OCI-LY1 (cell line): ENCODE measurements around the gene MPC2.

Experiments used
- H2AFZ ChIP-seq: fragments of 200-600 bp; sonication (generic), shearing (Covaris generic); 2 replicates; pipeline ENCODE4 v1.6.0; 2014; ENCODE audit warnings: antibody characterized with exemption, mild to moderate bottlenecking, low read length
- H3F3A ChIP-seq: fragments of 200-600 bp; sonication (generic), shearing (Covaris generic); 2 replicates; pipeline ENCODE4 v1.6.0; 2014; ENCODE audit warnings: mild to moderate bottlenecking, antibody characterized with exemption, low read length, moderate library complexity; ENCODE audit not compliant: insufficient read depth
- H3K27ac ChIP-seq: fragments of 200-600 bp; sonication (generic); 2 replicates; pipeline ENCODE4 v1.5.1; 2014; ENCODE audit warnings: low read length, mixed run types, mild to moderate bottlenecking, low read depth; ENCODE audit not compliant: poor library complexity, severe bottlenecking
- H3K27me3 ChIP-seq: fragments of 200-600 bp; sonication (generic); 2 replicates; pipeline ENCODE4 v1.6.0; 2014; ENCODE audit warnings: antibody characterized with exemption, mild to moderate bottlenecking, low read length, moderate library complexity; ENCODE audit not compliant: insufficient read depth
- H3K36me3 ChIP-seq: fragments of 200-600 bp; sonication (generic); 2 replicates; pipeline ENCODE4 v1.6.1; 2014; ENCODE audit warnings: mild to moderate bottlenecking, antibody characterized with exemption, low read length, moderate library complexity, mixed read lengths; ENCODE audit not compliant: insufficient read depth
- H3K4me1 ChIP-seq: fragments of 200-600 bp; sonication (generic); 2 replicates; pipeline ENCODE4 v1.5.1; 2014; ENCODE audit warnings: mild to moderate bottlenecking, low read length, moderate library complexity; ENCODE audit not compliant: insufficient read depth, severe bottlenecking
- H3K4me2 ChIP-seq: fragments of 200-600 bp; sonication (generic), shearing (Covaris generic); 2 replicates; pipeline ENCODE4 v1.6.1; 2014; ENCODE audit warnings: low read length
- H3K4me3 ChIP-seq: fragments of 200-600 bp; sonication (generic); 2 replicates; pipeline ENCODE4 v1.5.1; 2014; ENCODE audit warnings: low read length, low read depth, mild to moderate bottlenecking, mixed read lengths; ENCODE audit not compliant: poor library complexity, severe bottlenecking
- H3K79me2 ChIP-seq: fragments of 200-600 bp; shearing (Covaris generic); 2 replicates; pipeline ENCODE4 v1.6.1; 2016; ENCODE audit warnings: mixed run types, low read length, mixed read lengths; ENCODE audit not compliant: insufficient read depth
- H3K9ac ChIP-seq: fragments of 200-600 bp; sonication (generic), shearing (Covaris generic); 2 replicates; pipeline ENCODE4 v1.6.1; 2014; ENCODE audit warnings: mild to moderate bottlenecking, low read length, mixed read lengths
- H3K9me2 ChIP-seq: fragments of 200-600 bp; sonication (generic), shearing (Covaris generic); 2 replicates; pipeline ENCODE4 v1.6.1; 2014; ENCODE audit warnings: low read depth, mild to moderate bottlenecking, low read length, mixed read lengths
- H3K9me3 ChIP-seq: fragments of 200-600 bp; shearing (Covaris generic); 2 replicates; pipeline ENCODE4 v1.6.1; 2014; ENCODE audit warnings: low read length, mixed read lengths
- H4K20me1 ChIP-seq: fragments of 200-600 bp; sonication (generic), shearing (Covaris generic); 2 replicates; pipeline ENCODE4 v1.6.0; 2016; ENCODE audit warnings: mild to moderate bottlenecking, low read length; ENCODE audit not compliant: insufficient read depth
- EZH2 ChIP-seq: fragments of 200-600 bp; sonication (generic), shearing (Covaris generic); IDR thresholded peaks from 2 replicates; pipeline ENCODE4 v1.8.0; 2017; ENCODE audit warnings: borderline replicate concordance, mixed run types, mild to moderate bottlenecking, antibody characterized with exemption, low read length, moderate library complexity, mixed read lengths
- TF ChIP-seq, protein P1 (sequence below): fragments of 200-600 bp; sonication (generic), shearing (Covaris generic); IDR thresholded peaks from 2 replicates; pipeline ENCODE4 v1.5.1; 2017; ENCODE audit warnings: mild to moderate bottlenecking, antibody characterized with exemption, low read length, moderate library complexity, mixed read lengths

MPC2 gene

DNA sequence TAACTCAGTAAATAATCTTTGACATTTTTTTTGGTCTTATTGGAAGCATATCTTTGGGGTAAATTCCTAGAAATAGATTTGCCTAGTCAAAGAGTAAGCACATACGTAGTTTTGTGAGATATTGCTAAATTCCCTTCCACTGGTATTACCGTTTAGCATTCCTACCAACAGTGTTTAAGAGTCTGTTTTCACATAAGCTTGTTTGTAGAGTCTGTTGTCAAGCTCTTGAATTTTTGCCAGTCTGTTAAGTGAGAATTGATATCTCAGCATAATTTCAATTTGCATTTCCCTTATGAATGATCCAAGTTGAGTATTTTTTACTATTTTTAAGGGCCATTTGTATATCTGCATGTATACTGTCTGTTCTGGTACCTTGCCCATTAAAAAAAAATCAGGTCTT is 37.0 kb upstream of the MPC2 start:
- TF ChIP-seq, protein P1, sequence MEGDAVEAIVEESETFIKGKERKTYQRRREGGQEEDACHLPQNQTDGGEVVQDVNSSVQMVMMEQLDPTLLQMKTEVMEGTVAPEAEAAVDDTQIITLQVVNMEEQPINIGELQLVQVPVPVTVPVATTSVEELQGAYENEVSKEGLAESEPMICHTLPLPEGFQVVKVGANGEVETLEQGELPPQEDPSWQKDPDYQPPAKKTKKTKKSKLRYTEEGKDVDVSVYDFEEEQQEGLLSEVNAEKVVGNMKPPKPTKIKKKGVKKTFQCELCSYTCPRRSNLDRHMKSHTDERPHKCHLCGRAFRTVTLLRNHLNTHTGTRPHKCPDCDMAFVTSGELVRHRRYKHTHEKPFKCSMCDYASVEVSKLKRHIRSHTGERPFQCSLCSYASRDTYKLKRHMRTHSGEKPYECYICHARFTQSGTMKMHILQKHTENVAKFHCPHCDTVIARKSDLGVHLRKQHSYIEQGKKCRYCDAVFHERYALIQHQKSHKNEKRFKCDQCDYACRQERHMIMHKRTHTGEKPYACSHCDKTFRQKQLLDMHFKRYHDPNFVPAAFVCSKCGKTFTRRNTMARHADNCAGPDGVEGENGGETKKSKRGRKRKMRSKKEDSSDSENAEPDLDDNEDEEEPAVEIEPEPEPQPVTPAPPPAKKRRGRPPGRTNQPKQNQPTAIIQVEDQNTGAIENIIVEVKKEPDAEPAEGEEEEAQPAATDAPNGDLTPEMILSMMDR: no peak
- TF ChIP-seq EZH2: no peak
- Histone ChIP-seq H3K4me3 (no peak overlapping the region), H3K79me2 (no peaks in the 10 kb centered on the region), H3K4me1 (no peaks in the 10 kb centered on the region), H3K9me2 (no peaks in the 10 kb centered on the region), H3K27ac (no peak overlapping the region), H4K20me1 (no peaks in the 10 kb centered on the region), H3F3A (no peaks in the 10 kb centered on the region), H3K27me3 (no peaks in the 10 kb centered on the region), H3K9me3 (no peaks in the 10 kb centered on the region; the same call in 1 of the 2 replicates), H2AFZ (no peak overlapping the region), H3K36me3 (peaks cover 51% of the 10 kb centered on the region), H3K9ac (no peak overlapping the region), H3K4me2 (no peak overlapping the region)

DNA sequence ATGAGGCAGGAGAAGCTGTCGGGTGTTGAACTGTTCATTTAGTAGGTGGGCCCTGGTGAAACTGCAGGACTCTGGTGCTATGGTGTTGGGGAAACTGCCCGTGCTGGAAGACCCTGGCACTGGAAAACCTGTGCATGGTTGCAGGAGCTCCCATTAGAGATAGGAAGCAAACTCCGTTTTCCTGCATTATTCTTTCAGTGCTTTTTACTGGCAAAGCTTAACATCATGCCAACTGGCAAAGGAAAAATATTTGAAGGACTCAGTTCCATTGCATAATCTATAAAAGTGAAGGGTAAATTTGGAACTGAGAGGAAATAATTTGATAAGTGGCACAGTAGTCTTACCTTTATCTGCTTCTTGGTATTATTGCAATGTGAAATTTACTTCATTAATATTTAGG is 31.7 kb upstream of the MPC2 start:
- H4K20me1 ChIP-seq: no peaks in the 10 kb centered on the region
- H3K9ac ChIP-seq: no peak overlapping the region
- no peaks in the 10 kb centered on the region for H3K9me3 ChIP-seq
- peaks cover 6% of the 10 kb centered on the region; the same call in 1 of the 2 replicates for H3K79me2 ChIP-seq
- TF ChIP-seq, protein P1: no peak
- TF ChIP-seq EZH2: no peak
- no peaks in the 10 kb centered on the region for H3K27me3 ChIP-seq
- no peak overlapping the region for H3K4me3 ChIP-seq
- no peaks in the 10 kb centered on the region for H3K4me1 ChIP-seq
- no peak overlapping the region for H3K4me2 ChIP-seq
- H2AFZ ChIP-seq: no peak overlapping the region
- no peak overlapping the region for H3K27ac ChIP-seq
- H3F3A ChIP-seq: no peaks in the 10 kb centered on the region
- peaks cover 27% of the 10 kb centered on the region; the same call in 1 of the 2 replicates for H3K36me3 ChIP-seq
- H3K9me2 ChIP-seq: no peaks in the 10 kb centered on the region

GRCh38 chr1:167966050-167966449 is 29.2 kb upstream of the MPC2 start:
- Histone ChIP-seq H3K27me3 (no peaks in the 10 kb centered on the region), H3K36me3 (peaks cover 20% of the 10 kb centered on the region), H3F3A (no peaks in the 10 kb centered on the region), H3K4me2 (no peak overlapping the region), H4K20me1 (no peaks in the 10 kb centered on the region), H3K9me2 (no peaks in the 10 kb centered on the region), H2AFZ (no peak overlapping the region), H3K27ac (no peak overlapping the region), H3K9me3 (no peaks in the 10 kb centered on the region), H3K4me1 (no peaks in the 10 kb centered on the region), H3K4me3 (no peak overlapping the region), H3K79me2 (peaks cover 12% of the 10 kb centered on the region), H3K9ac (no peak overlapping the region)
- no peak for TF ChIP-seq EZH2
- TF ChIP-seq, protein P1: no peak
